ENCODE measurements around the gene NASP.

NASP gene

GRCh38 chr1:45583666-45584350 lies at the start of gene NASP:
Gene NASP (plus strand): TSS chr1:45584041. CDS start chr1:45584147, 106 bp downstream.
- DNase-seq = no peak

GRCh38 chr1:45535988-45536766 lies 47.7 kb upstream of the NASP start:
- DNase-seq = no peak

DNA sequence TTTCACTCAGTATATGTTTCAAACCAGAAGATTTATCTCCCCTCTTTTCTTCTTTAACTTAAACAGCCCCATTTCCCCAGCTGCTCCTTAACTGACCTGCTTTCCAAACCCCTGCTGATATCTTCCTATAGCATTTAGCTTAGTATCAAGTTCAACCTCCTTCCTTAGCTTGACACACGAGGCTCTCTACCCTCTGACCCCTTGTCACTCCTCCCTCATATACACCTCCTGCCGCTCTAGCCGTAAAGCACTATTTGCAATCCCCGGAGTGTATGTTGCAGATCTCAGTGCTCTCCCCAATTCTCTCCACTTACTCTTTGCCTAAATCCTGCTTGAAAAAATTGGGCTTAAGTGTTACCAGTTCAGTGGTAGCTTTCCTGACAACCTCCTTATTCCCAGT lies 47.0 kb upstream of the NASP start:
- DNase-seq = no peak

- no peak for DNase-seq
Observed at GRCh38 chr1:45541193-45541592, 42.6 kb upstream of the NASP start.

- DNase-seq = no peak
Observed at GRCh38 chr1:45542591-45542990, 41.2 kb upstream of the NASP start.

DNA sequence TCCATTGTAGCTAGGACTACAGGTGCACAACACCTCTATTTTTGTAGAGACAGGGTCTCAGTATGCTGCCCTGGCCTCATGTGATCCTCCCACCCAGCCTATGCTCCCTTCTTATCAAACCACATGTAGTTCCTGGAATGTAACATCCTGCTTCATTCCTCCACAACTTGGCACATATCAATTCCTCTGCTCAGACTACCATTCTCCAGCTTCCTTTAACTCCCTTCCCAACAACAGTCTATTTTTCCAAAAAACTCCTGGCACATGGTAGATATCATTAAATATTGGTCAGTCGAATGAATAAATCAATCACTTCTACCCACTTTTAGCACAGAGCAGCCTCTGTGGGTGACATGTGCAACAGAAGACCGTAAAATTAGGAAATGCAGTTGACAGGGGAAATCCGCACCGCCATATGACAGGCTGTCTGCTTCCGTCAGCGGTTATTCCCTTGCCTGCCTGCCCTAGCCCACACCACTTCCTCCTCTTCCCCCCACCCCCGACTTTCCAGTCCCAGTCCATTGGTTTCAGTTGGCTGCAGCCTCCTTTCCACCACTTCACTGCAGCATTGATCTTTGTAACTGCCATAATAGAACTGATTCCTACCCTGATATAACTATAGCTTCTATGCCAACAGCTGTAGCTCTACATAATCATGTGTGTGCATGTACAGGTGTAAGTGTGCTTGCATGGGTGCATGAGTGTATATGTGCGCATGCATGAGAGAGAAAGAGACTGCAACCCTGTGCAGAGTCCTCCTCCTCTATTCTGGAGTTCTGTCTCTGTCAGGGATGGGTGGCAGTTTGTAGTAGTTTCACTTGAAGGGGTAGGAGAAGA lies 40.0 kb upstream of the NASP start:
- no peak for DNase-seq

- DNase-seq = no peak
Observed at GRCh38 chr1:45544530-45544929, 39.3 kb upstream of the NASP start.

DNA sequence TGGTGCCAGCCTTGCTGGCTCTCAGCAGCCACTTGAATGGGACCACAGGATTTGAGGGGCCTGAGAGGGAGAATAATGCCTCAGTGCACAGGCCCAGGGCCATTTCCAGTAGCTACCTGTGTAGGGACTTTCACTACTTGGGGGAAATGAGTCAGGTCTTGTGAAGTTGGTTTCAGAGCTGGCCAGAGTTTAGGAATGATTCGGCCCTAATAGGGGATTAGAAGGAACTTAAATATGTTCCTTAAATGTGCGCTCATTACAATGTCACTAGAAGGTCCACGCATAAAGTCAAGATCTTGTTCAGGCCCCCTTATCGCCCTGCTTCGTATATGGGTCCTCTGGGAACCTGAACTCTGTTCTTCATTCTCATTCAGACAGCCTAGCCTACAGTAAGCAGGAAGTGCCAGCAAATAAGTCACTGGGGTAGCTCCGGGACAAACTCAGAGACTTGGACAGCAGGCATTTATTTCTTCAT lies 38.8 kb upstream of the NASP start:
- DNase-seq = no peak

GRCh38 chr1:45545553-45546310 lies 38.1 kb upstream of the NASP start:
- DNase-seq = no peak

- DNase-seq = no peak
Observed at GRCh38 chr1:45550401-45551351, 33.2 kb upstream of the NASP start, which contains the start of gene AKR1A1. Gene AKR1A1 (plus strand): TSS chr1:45550826. CDS start chr1:45561795, 10,969 bp downstream.

- no peak for DNase-seq
Observed at GRCh38 chr1:45551684-45552083, 32.2 kb upstream of the NASP start.

DNA sequence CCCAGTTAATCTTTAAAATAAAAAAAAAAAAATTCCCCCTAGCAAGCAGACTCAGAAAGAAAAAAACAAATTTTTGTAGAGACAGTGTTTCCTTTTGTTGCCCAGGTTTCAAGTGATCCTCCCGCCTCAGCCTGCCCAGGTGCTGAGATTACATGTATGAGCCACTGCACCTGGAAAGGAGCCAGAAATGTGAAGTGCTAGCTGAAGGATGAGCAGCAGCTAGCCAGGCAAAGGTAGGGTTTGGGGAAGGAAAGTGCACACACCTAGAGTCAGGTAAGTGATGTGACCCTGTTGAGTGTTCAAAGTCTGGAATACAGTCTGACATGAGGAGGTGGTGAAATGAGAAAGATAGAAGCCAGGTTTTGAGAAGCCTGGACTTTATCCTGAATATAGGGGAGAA lies 31.5 kb upstream of the NASP start:
- DNase-seq = no peak

- no peak for DNase-seq
Observed at GRCh38 chr1:45554198-45554597, 29.6 kb upstream of the NASP start.

- DNase-seq = no peak
Observed at GRCh38 chr1:45557422-45557944, 26.4 kb upstream of the NASP start.

GRCh38 chr1:45563843-45564242 lies 20.0 kb upstream of the NASP start:
- no peak for DNase-seq

GRCh38 chr1:45566722-45567121 lies 17.1 kb upstream of the NASP start:
- DNase-seq = no peak

DNA sequence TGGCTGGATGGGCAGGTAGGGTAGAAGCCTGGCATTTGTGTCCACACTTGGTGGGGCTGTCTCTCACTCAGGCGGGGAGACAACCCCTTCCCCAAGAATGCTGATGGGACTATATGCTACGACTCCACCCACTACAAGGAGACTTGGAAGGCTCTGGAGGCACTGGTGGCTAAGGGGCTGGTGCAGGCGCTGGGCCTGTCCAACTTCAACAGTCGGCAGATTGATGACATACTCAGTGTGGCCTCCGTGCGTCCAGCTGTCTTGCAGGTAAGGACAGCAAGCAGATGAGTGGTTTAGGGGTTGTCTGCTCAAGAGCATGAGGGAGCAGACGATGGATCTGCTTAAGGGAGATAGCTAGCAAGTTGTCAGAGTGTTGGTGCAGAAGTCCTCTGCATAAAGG lies 15.9 kb upstream of the NASP start:
- no peak for DNase-seq

- no peak for DNase-seq
Observed at GRCh38 chr1:45568421-45568820, 15.4 kb upstream of the NASP start.

DNA sequence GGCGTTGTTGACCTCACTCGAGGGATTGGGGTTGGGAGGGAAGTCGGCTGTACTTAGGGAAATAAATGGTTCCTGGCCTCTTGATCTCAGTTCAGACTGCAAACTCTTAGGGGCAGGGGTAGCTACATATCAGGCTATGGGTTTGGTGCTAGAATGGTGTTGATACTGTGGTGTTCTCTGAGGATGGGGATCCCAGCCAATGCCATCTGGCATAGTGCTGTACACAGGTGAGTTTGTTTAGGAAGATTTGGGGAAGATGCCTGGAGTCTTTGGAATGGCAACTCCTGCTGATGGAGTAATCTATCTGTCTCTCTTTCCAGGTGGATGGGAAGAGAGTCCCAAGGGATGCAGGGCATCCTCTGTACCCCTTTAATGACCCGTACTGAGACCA lies 14.3 kb upstream of the NASP start:
- no peak for DNase-seq

- DNase-seq = no peak
Observed at GRCh38 chr1:45569962-45570581, 13.8 kb upstream of the NASP start.

GRCh38 chr1:45570631-45571030 lies 13.2 kb upstream of the NASP start:
- DNase-seq = no peak

Measured in cortex of kidney (tissue), 1 donor.